Stimulated activated CD4-positive, alpha-beta T cell treated with anti-CD3 and anti-CD28 coated beads, Interleukin-4, amount 100 ng/mL, for 4 hours (primary cell): ENCODE data around the gene PHF14.

Source experiments
- DNase-seq, 2 experiments: peaks; one replicate each; pipeline ENCODE4 v3.0.0-alpha.2; 2020

Gene PHF14

DNA sequence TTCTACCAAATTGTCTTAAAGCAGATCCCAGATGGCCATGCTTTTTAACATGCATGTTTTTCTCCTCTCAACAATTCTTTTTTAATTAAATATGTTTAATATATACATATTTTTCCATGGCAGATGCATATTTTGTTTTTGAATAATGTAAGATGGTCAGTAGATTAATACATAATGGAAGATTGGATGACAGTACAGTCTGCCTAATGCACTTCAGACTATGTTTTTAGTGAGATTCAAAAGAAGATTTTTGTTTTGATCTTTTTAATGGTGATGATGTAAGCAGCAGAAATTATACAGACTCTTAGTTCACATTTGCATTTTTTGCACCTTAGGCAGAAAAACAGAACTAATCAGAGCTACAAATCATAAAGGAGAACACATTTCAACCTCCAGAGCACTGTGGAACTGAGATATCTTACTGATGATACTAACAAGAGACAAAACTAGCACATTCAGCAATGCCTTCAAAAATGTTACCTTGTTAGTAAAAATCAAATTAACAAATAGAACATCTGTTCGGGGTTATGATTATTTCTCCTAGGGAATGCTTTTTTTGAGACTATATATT lies 203.4 kb downstream of the PHF14 start:
- DNase-seq = no peak

DNA sequence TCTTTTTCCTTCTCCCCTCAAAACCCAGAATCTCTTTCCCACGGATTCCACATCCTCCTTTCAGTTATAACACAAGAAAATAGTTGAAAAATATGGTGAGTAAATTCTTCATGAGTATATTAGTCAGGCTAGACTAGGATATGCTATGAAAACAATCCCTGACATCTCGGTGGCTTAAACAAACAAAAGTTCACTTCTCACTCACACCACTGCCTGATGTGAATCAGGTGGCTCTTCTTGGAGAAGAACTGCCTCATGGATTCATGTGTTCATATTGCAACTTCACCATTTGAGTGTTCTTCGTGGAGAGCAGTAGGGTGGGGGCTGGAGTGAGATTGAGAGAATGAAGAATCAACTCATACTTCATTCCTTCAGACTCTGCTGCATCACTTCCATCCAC lies 204.1 kb downstream of the PHF14 start:
- no peak for DNase-seq

DNA sequence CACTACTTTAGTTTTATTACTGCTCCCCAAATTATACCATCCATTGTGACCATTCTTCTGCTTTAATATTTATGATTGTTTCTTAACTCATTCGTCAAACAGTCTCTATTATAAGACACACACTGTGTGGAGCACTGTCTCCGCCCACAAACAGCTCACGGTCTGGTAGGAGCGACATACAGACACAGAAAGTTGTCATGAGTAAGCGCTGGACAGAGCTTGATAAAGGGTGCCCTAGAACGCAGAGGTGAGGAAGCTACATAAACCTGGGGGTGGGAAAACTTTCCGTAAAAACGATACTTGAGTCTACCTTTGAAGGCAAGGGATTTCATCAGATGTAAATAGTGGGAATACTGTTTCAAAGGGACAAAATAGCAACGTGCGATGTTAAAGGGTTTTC lies 207.9 kb downstream of the PHF14 start:
- no peak for DNase-seq

DNA sequence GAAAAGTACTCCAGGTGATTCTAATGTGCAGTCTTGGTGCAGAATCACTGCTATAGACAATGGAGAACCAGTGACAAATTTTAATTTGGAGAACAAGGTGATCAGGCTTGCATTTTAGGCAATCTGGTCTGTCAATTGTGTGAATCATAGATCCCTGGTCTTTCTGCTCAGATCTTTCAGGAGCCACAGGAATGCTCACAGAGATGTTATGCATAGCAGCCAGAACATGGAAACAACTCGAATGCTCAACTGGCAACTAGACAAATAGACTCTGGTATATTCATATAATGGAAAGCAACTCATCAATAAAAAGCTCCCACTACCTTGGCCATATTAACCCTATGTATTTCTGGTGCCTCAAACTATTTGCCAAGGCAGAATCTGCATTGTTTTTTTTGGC lies 209.1 kb downstream of the PHF14 start:
- no peak for DNase-seq

DNA sequence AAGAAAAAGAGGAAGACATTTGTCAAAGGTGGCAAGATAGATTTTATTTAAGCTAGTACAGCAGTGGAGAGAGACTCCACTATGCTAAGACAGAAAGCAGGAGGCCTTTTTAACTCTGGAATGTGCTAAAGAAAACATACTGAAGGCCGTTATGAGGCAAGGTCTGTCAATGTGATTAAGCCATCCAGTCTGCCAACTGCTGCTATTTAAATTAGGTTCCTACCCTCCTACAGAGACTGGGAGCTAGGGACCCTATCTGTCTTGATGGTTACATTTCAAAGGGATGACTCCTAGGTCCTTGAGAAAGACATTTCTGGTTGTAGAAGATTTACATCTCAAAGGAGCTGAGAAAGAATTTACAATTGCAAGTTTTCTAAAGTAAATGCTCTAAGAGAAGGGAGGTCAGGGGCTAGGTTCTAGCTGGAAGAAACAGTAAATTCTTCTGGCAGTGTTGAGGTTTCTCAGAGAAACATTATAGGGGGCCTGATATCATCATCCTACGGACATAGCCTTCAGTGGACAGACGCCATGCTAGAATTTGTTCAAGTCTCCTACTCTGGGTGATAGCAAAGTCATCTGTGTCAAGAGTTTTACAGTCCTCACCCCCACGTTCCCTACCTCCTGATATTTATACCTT lies 211.6 kb downstream of the PHF14 start:
- DNase-seq = no peak

DNA sequence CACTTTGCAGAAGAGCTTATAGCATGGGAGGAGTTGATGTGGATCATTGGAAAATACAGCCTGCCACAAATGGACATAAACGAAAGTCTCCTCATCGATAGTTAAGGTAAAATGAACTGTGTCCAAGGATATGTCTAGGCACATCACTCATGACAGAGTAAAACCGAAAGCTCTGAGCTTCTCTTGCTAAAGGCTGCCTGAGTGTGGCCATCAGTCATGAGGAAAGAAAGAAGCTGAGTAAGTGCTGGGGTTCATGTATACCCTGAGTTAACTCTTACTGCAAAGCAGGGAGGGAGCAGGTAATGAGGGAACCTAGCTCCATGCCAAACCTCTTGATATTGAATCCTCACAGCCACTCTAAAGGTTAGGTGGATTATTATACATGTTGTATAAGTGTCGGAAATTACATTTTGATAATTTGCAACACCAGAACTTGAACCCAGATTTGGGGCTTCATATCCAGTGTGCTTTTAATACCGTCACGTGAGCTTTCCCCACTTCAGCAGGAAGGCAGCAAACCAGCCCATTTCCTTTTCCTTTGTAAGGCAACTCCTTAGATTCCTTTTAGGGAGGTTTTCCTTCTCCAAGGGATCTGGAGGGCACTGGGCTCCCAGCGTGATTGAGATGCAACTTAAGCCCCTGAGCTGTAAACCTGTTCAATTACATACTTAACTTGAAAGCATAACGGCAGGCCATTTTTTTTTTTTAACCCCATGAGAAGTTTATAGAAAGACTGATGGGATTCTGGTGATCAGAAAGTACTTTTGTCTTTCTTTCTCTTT lies 215.0 kb downstream of the PHF14 start:
- no peak for DNase-seq

DNA sequence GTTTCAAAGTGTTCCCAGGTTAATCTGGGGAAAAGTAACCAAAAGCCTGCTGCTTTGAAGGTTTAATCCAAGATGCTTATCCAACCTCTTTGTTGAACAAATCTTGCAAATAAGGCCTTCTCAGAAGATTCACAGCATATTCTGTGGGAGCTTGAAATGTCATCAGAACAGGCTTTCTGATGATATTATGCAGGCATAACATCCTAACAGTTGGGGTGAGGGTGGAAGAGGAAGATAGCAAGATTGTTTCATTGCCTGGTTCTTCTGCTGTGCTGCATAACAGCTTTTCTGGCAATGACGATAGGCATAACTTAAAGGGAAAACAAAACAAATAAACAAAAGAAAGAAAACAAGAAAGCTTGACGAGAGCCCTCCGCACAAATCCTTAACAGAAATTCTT lies 217.4 kb downstream of the PHF14 start:
- no peak for DNase-seq

DNA sequence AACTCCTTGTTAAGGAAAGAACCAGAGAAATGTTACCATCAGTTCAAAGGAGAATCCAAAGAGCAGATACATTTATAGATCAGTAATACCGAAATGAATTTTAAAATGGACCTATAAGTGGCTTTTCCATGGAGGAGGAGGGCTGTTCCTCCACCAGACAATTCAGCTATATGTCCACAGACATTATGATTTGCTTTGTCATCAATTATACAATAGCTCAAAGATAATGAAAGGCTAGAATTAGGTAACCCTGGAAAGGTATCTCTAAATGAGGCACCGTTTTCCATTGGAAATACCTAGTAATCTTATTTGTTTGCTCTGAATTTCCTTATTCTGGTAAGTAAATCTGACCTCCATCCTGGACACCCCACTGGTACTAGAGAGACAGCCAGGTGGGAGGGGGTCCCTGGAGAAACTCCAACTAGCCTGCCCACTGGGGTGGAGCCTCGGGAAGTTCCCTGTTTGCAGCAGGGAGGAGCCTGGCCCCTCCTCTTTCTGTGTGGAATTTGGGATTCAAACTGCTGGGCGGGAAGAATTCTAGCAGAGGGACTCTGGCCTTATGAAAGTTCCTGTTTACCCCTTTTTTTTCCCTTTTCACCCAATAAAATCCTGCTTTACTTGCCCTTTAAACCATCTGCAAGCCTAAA lies 218.0 kb downstream of the PHF14 start:
- no peak for DNase-seq

DNA sequence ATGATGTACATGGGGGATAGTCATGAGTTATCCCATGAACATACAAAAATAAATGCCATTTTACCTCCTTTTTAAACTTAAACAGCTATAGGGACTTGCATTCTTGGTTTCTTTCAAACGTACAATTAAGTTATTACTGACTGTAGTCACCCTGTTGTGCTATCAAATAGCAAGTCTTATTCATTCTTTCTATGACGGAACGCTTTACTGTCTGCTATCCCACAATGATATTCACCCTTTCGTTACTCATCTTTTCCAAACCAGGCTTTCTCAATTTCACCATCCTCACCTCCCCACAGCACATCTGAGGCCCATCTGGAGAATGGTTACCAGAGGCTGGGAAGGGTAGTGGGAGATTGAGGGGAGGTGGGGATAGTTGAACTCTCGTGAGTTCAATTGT lies 218.8 kb downstream of the PHF14 start:
- DNase-seq = no peak

DNA sequence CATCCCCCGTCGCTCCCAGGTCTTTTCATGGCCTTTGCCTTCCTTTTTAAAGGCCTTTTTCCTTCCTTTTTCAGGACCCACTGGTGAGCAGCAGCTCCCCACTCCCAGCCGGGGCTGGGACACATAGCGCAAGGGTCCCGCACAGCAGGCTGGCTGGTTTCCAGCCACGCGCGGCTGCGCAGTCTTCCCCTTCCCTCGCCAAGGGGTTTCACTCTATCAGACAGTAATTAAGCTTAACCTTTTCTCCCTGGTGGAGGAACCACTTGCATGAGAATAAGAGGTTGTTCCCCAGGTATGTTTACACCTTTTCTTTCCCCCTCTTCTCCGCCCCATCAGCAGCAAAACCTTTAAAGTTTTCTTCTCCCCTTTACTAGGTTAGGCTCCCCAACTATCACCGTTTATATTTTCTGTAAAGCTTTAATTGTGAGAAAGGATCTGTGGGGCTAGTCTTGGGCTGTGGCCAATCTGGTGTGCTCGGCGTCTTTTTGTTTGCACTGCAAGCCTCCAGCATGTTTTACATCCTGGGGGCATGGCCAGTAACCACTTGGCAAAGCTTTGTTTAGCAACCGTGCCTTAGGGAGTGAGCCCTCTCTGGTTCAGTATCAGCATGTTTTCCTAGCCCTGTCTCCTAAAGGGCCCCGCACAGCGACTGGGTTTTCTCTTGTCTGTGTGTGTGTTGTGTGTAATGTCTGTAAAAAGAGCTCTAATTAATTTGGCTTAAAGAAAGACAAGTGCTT lies 219.6 kb downstream of the PHF14 start:
- DNase-seq = no peak

DNA sequence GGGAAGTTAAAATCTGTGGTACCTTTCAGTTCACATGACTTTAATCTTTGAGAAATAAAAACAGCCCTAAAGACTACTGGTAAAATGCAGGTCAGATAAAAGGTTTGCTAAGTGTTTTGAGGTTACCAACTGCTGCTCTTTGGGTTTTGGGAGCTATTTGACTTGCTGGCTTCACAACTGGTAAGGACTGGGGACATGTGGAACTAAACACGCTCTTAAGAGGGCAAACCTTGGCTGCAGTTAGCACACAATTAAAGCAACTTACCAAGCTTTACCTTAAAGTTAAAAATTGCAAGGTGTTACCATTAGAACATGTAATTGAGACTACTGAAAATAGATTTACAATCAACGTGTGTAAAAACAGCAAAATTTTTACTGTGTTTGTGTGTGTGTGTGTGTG lies 220.2 kb downstream of the PHF14 start:
- DNase-seq = no peak

DNA sequence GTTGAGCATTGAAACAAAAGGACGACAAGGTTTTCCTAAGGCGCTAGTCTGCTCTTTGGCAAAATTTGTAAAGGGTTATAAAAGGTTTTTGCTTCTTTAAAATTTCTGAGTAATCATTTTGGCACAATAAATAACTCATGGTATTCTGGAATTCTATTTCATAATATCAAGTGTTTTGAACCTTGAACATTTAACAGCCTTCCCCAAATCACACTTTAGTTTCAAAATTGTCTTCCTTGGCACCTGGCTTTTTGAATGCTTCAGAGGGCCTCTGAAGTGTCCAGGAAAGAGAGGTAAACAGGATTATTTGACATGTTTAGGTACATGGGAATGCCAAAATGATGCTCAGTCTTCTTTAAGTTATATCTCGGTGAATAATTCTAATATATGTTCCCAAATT lies 220.8 kb downstream of the PHF14 start:
- DNase-seq = no peak

DNA sequence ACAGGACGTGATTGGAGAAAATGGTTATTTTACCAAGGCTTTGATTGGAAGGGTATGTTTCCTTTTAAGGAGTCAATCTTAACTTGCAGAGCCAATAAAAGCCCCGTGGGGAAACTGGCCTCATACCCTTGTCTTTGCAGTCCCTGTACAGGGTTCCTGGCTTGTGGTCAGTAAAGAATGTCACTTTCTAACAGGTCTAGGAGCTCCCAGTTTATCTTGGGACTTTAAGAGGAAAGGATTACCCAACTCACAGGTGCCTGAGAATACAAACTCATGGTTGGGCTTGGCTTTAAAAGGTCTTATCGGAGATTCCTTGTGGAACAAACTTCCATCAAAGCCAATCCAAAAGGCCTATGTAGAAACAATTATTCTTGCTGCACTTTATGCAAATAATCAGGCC lies 221.8 kb downstream of the PHF14 start:
- DNase-seq = no peak

DNA sequence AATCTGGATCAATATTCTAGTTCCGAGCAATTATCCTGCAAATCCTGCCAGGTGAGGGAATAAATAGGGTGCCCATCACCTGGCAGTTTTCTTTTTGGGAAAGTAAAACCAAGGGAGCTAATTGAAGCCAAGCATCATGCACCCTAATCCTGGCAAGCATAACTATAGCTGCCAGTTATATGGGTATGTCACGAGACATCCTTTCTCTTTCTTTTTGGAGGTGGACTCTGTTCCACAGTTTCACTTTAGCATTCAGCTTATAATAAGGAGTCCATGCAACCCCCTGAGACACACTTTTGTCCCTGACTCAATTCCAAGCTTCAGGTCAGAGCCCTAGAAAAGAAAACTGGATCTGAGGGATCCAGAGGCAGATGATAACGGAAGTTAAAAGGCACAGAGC lies 222.5 kb downstream of the PHF14 start:
- no peak for DNase-seq

DNA sequence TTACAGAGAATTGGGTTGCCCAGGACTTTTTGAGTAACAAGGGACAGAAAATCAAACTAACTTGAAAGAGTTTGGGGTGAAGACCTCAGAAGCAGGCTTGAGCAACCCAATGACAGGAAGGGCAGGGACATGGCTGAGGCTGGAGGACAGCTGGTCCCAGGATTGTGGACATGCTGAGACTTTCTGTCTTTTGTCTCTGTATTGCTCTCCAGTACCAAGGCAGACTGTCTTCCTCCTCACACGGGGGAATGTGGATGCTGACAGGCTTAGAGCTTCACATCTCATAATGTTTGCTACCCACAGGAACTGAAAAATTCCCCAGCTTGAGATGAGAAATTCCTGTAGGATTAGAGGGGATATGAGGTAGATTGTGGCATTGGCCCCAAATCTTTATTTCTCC lies 229.6 kb downstream of the PHF14 start:
- DNase-seq = no peak

DNA sequence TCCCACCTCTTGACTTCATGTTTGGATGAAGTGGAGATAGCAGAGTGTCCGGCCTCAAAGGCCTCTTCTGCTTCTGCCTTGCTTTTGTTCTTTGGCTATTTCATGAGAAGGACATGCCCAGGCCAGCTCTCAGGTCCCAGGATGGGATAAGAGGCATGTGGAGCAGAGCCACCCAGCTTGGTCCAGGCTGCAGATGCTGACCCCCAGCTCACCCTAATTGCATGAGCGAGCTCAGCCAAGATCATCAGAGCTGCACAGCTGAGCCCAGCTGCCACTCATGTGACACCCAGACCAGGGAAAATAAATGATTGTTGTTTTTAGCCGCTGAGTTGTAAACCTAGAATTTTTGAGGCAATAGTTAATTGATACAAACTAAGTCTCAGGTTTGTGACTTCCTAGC lies 230.0 kb downstream of the PHF14 start:
- no peak for DNase-seq

DNA sequence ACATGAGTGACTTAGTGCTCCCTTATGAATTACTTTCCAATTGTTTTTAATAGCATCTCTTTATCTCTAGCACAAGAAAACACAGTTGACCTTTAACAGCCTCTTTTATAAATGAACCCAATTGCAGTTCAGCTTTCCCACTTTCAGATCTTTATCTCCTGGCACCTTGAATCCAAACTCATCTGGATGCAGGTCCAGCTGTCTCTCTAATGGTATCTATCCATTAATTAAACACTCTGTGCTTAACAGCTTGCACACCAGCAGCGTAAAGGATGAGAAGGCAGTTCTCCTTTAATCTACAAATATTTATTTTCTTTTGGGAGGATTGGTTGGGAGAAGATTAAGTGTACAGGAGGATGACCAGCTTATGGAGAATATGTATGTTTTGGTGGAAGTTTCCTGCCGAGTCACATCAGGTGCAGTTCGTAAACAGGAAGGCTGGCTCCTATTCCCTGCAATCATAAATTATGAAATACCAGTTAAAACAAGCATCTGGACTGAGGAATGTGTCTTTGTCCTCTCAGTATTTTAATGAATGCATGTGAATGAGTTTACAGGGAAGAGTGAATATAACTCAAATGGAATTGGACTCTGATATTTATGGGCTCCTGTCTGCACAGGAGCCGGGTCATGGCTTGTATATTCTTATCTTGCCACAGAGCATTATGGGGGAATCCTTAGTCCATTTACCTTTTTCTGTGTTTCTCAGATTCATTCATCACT lies 232.7 kb downstream of the PHF14 start:
- DNase-seq = no peak

DNA sequence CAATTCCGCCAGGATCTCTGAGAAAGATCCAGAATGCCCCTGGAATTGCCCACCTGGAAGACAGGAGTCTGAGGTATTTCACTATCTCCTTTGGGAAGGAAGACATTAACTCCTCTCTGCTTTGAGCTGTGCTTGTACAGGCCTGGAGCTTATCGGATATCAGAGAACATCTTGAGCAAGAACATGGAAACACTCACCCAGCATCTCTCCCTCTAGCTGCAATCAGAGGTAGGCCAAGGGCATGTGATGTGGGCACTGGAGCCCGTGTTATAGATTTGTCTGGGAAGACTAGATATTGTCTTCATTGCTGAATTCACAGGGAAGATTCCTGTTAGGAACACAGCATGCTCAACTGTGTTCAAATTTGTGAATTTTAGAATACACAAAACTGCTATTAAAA lies 233.9 kb downstream of the PHF14 start:
- no peak for DNase-seq

DNA sequence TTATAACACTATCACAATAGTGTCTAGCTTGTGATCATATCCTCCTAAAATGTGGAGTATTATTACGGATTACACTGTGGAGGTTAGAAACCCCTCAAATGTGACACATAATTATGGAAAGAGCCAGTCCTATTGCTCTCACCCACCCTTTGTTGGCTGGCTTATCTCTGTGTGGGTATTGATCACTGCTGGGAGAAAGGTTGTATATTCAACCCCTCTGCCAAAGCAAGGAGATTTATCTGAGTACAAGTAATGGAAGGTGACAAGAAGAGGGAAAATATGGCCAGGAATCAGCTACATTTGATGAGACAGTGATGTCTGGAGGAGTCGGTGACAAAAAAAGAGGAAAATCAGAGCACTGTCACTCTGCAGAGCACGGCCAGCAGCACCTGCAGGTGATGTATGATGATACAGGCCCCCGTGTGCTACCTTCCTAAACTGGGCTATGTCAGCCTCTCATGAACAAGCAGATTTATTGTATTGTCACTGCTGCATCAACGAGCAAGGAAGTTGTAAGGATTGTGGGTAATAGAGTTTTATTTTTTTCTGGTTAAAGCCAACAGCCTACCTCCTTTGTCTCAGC lies 235.3 kb downstream of the PHF14 start:
- DNase-seq = no peak

DNA sequence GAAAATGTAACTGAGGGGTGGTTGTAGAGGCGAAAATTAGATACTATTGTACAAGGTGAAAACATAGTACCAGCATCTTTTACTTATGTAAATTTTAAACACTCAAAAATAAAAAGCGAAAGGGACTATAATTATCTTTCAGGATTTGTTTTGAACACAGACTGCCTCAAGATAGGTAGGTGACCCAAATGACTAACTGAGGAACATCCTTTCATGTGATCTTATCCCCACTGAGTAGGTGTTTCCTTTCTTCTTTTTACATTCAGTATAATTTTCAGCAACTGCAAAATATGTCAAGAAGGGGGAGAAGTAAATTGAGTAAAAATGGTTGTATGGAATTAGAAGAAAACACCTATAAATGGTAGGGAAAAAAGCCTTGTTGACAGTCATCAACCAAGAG lies 236.7 kb downstream of the PHF14 start:
- no peak for DNase-seq

DNA sequence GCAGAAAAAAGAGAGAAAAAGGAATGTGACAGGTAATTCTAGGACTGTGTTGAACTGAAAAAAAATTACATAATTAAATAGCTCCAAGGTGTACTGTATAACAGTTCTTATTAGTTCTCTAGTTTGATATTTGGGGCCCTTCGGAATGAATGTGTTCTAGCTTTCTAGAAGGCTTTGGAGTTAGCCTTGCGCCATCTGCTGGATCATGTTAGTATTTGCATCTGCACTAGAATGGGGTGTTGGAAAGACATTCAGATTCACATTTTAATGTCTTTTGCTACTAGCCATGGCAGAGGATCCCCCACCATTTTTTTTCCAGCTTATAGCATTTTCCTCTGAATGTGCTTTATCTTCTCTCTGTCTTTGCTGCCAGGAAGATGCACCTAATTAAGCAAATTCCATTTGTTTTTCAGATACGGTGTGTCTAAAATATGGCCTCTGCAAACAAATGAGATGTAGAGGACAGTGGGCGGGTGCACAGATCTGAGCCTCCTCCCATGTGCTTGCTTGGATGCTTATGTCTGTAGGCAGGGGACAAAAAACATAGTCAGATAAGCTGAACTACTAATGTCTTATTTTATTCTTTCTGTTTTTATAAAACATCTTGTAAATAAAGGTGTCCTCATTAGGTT lies 238.5 kb downstream of the PHF14 start:
- DNase-seq = peak; percentile 7 to 15

DNA sequence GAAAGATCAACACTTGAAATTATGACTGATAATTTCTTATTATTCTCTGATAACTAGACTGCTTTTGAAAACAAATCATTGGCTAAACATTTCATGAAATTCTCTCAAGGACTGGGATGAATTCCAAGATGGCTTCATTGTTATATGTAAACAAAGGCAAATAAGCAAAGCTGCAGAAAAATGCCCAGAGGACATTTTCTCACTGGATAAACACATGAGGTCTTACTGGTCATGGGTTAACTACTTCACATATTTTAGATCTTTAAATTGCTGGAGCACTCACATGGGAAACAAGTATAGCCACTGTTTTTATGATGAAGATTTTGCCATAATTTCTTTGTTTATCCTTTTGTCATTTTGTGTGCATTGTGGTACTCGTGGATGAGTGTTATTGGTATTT lies 239.1 kb downstream of the PHF14 start:
- DNase-seq = no peak
